Fibroblast of skin of back (primary cell): ENCODE results near the gene PNRC2.
"Not testable (repeated sequence)": the region's sequence is repeated elsewhere in the genome, so short reads cannot be mapped to it uniquely, and the experiment has no call there.

Source experiments
- DNase-seq: peaks from one replicate; pipeline ENCODE4 v3.0.0-alpha.2; 2013

Gene PNRC2

GRCh38 chr1:23992011-23992410, 32.4 kb downstream of the PNRC2 start:
- not testable (repeated sequence) for DNase-seq

GRCh38 chr1:23995431-23995837, 35.8 kb downstream of the PNRC2 start:
- peak; percentile 13 for DNase-seq

- DNase-seq, result no peak
These were observed 37.1 kb downstream of the PNRC2 start for GRCh38 chr1:23996700-23997229.

- DNase-seq, result no peak
These were observed 38.2 kb downstream of the PNRC2 start for GRCh38 chr1:23997812-23998211.

GRCh38 chr1:23999156-23999671, 39.6 kb downstream of the PNRC2 start:
- no peak for DNase-seq

- DNase-seq, result no peak
These were observed 43.1 kb downstream of the PNRC2 start for GRCh38 chr1:24002695-24003094.

- no peak for DNase-seq
These were observed 43.8 kb downstream of the PNRC2 start for GRCh38 chr1:24003331-24003972.

- no peak for DNase-seq
These were observed 44.5 kb downstream of the PNRC2 start for GRCh38 chr1:24004132-24004531.

- no peak for DNase-seq
These were observed 45.5 kb downstream of the PNRC2 start for GRCh38 chr1:24005163-24005562.

- no peak for DNase-seq
These were observed 47.5 kb downstream of the PNRC2 start for GRCh38 chr1:24007079-24007478.

- DNase-seq, result peak; percentile 77
These were observed 49.1 kb downstream of the PNRC2 start for GRCh38 chr1:24008574-24009184.

- peak; percentile 78 for DNase-seq
These were observed 49.8 kb downstream of the PNRC2 start for GRCh38 chr1:24009406-24009805.

GRCh38 chr1:24010650-24011049, 51.0 kb downstream of the PNRC2 start:
- DNase-seq, result no peak

GRCh38 chr1:24012878-24013277, 53.2 kb downstream of the PNRC2 start:
- DNase-seq, result not testable (repeated sequence)
